ENCODE measurements around the gene MRPL49. TPM values are rescaled to one million over a fixed set of nuclear protein-coding genes. Genes with fewer than 3 reads are reported as not detected.

Gene MRPL49
- total RNA-seq, 1 experiment from 2014 or later: 91.0 TPM

DNA sequence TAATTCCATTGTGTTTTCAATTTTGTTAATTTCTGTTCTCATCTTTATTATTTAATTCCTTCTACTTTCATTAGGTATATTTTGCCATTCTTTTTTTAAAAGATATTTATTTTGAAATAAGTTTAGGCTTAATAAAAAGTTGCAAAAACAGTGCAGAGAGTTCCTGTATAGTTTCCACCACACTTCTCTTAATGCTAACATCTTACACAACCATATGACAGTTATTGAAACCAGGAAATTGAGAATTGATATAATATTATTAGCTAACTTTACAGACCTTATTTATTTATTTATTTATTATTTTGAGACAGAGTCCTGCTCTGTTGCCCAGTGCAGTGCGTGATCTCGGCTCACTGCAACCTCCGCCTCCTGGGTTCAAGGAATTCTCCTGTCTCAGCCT lies 34.1 kb downstream of the MRPL49 start:
- POLR2A ChIA-PET (ENCODE audit: low non-redundant PET): no interaction called here
- no peak for TF ChIP-seq EZH2 (IDR thresholded peaks at IDR 0.05; ENCODE audit: borderline replicate concordance, low read depth, low read length, poor library complexity, severe bottlenecking)
- TF ChIP-seq, protein P1, sequence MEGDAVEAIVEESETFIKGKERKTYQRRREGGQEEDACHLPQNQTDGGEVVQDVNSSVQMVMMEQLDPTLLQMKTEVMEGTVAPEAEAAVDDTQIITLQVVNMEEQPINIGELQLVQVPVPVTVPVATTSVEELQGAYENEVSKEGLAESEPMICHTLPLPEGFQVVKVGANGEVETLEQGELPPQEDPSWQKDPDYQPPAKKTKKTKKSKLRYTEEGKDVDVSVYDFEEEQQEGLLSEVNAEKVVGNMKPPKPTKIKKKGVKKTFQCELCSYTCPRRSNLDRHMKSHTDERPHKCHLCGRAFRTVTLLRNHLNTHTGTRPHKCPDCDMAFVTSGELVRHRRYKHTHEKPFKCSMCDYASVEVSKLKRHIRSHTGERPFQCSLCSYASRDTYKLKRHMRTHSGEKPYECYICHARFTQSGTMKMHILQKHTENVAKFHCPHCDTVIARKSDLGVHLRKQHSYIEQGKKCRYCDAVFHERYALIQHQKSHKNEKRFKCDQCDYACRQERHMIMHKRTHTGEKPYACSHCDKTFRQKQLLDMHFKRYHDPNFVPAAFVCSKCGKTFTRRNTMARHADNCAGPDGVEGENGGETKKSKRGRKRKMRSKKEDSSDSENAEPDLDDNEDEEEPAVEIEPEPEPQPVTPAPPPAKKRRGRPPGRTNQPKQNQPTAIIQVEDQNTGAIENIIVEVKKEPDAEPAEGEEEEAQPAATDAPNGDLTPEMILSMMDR (conservative IDR thresholded peaks at IDR 0.05; ENCODE audit: low read depth, low read length): no peak

DNA sequence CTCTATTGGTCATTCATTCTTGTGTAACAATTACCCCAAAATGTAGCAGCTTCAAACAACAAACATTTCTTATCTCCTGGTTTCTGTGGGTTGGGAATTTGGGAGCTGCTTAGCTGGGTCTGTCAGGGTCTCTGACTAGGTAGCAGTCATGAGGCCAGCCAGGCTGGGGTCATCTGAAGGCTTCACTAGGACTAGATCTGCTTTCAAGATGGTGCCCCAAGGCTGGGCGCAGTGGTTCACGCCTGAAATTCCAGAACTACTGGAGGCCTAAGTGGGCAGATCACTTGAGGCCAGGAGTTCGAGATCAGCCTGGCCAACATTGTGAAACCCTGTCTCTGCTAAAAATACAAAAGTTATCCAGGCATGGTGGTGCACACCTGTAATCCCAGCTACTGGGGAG lies 34.8 kb downstream of the MRPL49 start:
- no peak for DNase-seq (ENCODE audit: low spot score)
- Histone ChIP-seq H3K27me3 (replicated peaks; ENCODE audit: insufficient read depth, low read depth, low read length, poor library complexity) (no peaks in the 10 kb centered on the region), H3K27ac (ENCODE audit: low read depth, low read length, poor library complexity, severe bottlenecking) (no peak overlapping the region), H3K4me1 (ENCODE audit: insufficient read depth, low read length, poor library complexity, severe bottlenecking) (no peaks in the 10 kb centered on the region), H3K9me3 (ENCODE audit: low read depth, low read length, poor library complexity, severe bottlenecking) (no peaks in the 10 kb centered on the region), H3K36me3 (ENCODE audit: insufficient read depth, low read length, poor library complexity, severe bottlenecking) (no peaks in the 10 kb centered on the region), H3K4me3 (ENCODE audit: low read depth, low read length, poor library complexity, severe bottlenecking) (no peak overlapping the region)
- intact Hi-C loops (cut with micrococcal nuclease; ENCODE audit: unreplicated experiment): no loop called here
- ChIA-PET POLR2A (ENCODE audit: low non-redundant PET) (no interaction called here), CTCF (interaction anchor here (0.7 kb wide), 1 partner anchor 18 kb away, joined by 4 read pairs; no protein-coding TSS in a partner anchor)
- BruUV-seq (replicated peaks): no TSS peak
- TF ChIP-seq, protein P1 (conservative IDR thresholded peaks at IDR 0.05; ENCODE audit: low read depth, low read length): no peak
- TF ChIP-seq EZH2 (IDR thresholded peaks at IDR 0.05; ENCODE audit: borderline replicate concordance, low read depth, low read length, poor library complexity, severe bottlenecking): no peak

More for the DNA sequence above, 34.1 kb downstream of the MRPL49 start:
- BruUV-seq (replicated peaks): no TSS peak
- no peaks in the 10 kb centered on the region for H3K36me3 ChIP-seq (ENCODE audit: insufficient read depth, low read length, poor library complexity, severe bottlenecking)
- H3K27ac ChIP-seq (ENCODE audit: low read depth, low read length, poor library complexity, severe bottlenecking): no peak overlapping the region
- intact Hi-C loops (cut with micrococcal nuclease; ENCODE audit: unreplicated experiment): no loop called here
- no peak for DNase-seq (ENCODE audit: low spot score)
- no peaks in the 10 kb centered on the region for H3K4me1 ChIP-seq (ENCODE audit: insufficient read depth, low read length, poor library complexity, severe bottlenecking)
- no peaks in the 10 kb centered on the region for H3K9me3 ChIP-seq (ENCODE audit: low read depth, low read length, poor library complexity, severe bottlenecking)
- CTCF ChIA-PET: no interaction called here
- H3K4me3 ChIP-seq (ENCODE audit: low read depth, low read length, poor library complexity, severe bottlenecking): no peak overlapping the region
- H3K27me3 ChIP-seq (replicated peaks; ENCODE audit: insufficient read depth, low read depth, low read length, poor library complexity): no peaks in the 10 kb centered on the region

DNA sequence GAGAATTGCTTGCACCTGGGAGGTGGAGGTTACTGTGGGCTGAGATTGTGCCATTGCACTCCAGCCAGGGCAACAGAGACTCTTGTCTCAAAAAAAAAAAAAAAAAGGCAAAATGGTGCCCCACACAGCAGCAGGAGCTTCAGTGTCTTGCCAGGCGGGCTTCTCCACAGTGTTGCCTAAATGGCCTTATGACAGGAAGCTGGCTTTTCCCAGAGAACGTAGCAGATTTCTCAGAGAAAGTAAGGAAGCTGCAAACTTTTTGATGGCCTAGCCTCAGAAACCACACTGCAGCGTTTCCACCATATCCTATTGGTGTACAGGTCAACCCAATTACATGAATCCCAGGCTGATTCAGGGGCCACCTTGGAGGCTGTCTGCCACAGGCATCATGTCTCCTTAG lies 35.2 kb downstream of the MRPL49 start:
- no peak for DNase-seq (ENCODE audit: low spot score)
- POLR2A ChIA-PET (ENCODE audit: low non-redundant PET): no interaction called here

More for the DNA sequence above, 35.2 kb downstream of the MRPL49 start:
- Histone ChIP-seq H3K4me1 (ENCODE audit: insufficient read depth, low read length, poor library complexity, severe bottlenecking) (no peaks in the 10 kb centered on the region), H3K27ac (ENCODE audit: low read depth, low read length, poor library complexity, severe bottlenecking) (no peak overlapping the region), H3K27me3 (replicated peaks; ENCODE audit: insufficient read depth, low read depth, low read length, poor library complexity) (no peaks in the 10 kb centered on the region), H3K4me3 (ENCODE audit: low read depth, low read length, poor library complexity, severe bottlenecking) (no peak overlapping the region), H3K9me3 (ENCODE audit: low read depth, low read length, poor library complexity, severe bottlenecking) (no peaks in the 10 kb centered on the region), H3K36me3 (ENCODE audit: insufficient read depth, low read length, poor library complexity, severe bottlenecking) (no peaks in the 10 kb centered on the region)
- TF ChIP-seq, protein P1 (conservative IDR thresholded peaks at IDR 0.05; ENCODE audit: low read depth, low read length): no peak
- no peak for TF ChIP-seq EZH2 (IDR thresholded peaks at IDR 0.05; ENCODE audit: borderline replicate concordance, low read depth, low read length, poor library complexity, severe bottlenecking)
- intact Hi-C loops (cut with micrococcal nuclease; ENCODE audit: unreplicated experiment): no loop called here
- BruUV-seq (replicated peaks): no TSS peak
- CTCF ChIA-PET: interaction anchor here (0.7 kb wide), 1 partner anchor 18 kb away, joined by 4 read pairs; no protein-coding TSS in a partner anchor

Measured in A673 (cell line).